OCI-LY1 (cell line): ENCODE measurements around the gene WWOX.

ENCODE experiments used
- H2AFZ ChIP-seq: fragments of 200-600 bp; sonication (generic), shearing (Covaris generic); 2 replicates; pipeline ENCODE4 v1.6.0; 2014; ENCODE audit warnings: antibody characterized with exemption, mild to moderate bottlenecking, low read length
- H3F3A ChIP-seq: fragments of 200-600 bp; sonication (generic), shearing (Covaris generic); 2 replicates; pipeline ENCODE4 v1.6.0; 2014; ENCODE audit warnings: mild to moderate bottlenecking, antibody characterized with exemption, low read length, moderate library complexity; ENCODE audit not compliant: insufficient read depth
- H3K27ac ChIP-seq: fragments of 200-600 bp; sonication (generic); 2 replicates; pipeline ENCODE4 v1.5.1; 2014; ENCODE audit warnings: low read length, mixed run types, mild to moderate bottlenecking, low read depth; ENCODE audit not compliant: poor library complexity, severe bottlenecking
- H3K27me3 ChIP-seq: fragments of 200-600 bp; sonication (generic); 2 replicates; pipeline ENCODE4 v1.6.0; 2014; ENCODE audit warnings: antibody characterized with exemption, mild to moderate bottlenecking, low read length, moderate library complexity; ENCODE audit not compliant: insufficient read depth
- H3K36me3 ChIP-seq: fragments of 200-600 bp; sonication (generic); 2 replicates; pipeline ENCODE4 v1.6.1; 2014; ENCODE audit warnings: mild to moderate bottlenecking, antibody characterized with exemption, low read length, moderate library complexity, mixed read lengths; ENCODE audit not compliant: insufficient read depth
- H3K4me1 ChIP-seq: fragments of 200-600 bp; sonication (generic); 2 replicates; pipeline ENCODE4 v1.5.1; 2014; ENCODE audit warnings: mild to moderate bottlenecking, low read length, moderate library complexity; ENCODE audit not compliant: insufficient read depth, severe bottlenecking
- H3K4me2 ChIP-seq: fragments of 200-600 bp; sonication (generic), shearing (Covaris generic); 2 replicates; pipeline ENCODE4 v1.6.1; 2014; ENCODE audit warnings: low read length
- H3K4me3 ChIP-seq: fragments of 200-600 bp; sonication (generic); 2 replicates; pipeline ENCODE4 v1.5.1; 2014; ENCODE audit warnings: low read length, low read depth, mild to moderate bottlenecking, mixed read lengths; ENCODE audit not compliant: poor library complexity, severe bottlenecking
- H3K79me2 ChIP-seq: fragments of 200-600 bp; shearing (Covaris generic); 2 replicates; pipeline ENCODE4 v1.6.1; 2016; ENCODE audit warnings: mixed run types, low read length, mixed read lengths; ENCODE audit not compliant: insufficient read depth
- H3K9ac ChIP-seq: fragments of 200-600 bp; sonication (generic), shearing (Covaris generic); 2 replicates; pipeline ENCODE4 v1.6.1; 2014; ENCODE audit warnings: mild to moderate bottlenecking, low read length, mixed read lengths
- H3K9me2 ChIP-seq: fragments of 200-600 bp; sonication (generic), shearing (Covaris generic); 2 replicates; pipeline ENCODE4 v1.6.1; 2014; ENCODE audit warnings: low read depth, mild to moderate bottlenecking, low read length, mixed read lengths
- H3K9me3 ChIP-seq: fragments of 200-600 bp; shearing (Covaris generic); 2 replicates; pipeline ENCODE4 v1.6.1; 2014; ENCODE audit warnings: low read length, mixed read lengths
- H4K20me1 ChIP-seq: fragments of 200-600 bp; sonication (generic), shearing (Covaris generic); 2 replicates; pipeline ENCODE4 v1.6.0; 2016; ENCODE audit warnings: mild to moderate bottlenecking, low read length; ENCODE audit not compliant: insufficient read depth
- EZH2 ChIP-seq: fragments of 200-600 bp; sonication (generic), shearing (Covaris generic); IDR thresholded peaks from 2 replicates; pipeline ENCODE4 v1.8.0; 2017; ENCODE audit warnings: borderline replicate concordance, mixed run types, mild to moderate bottlenecking, antibody characterized with exemption, low read length, moderate library complexity, mixed read lengths
- TF ChIP-seq, protein P1 (sequence below): fragments of 200-600 bp; sonication (generic), shearing (Covaris generic); IDR thresholded peaks from 2 replicates; pipeline ENCODE4 v1.5.1; 2017; ENCODE audit warnings: mild to moderate bottlenecking, antibody characterized with exemption, low read length, moderate library complexity, mixed read lengths

The WWOX gene

DNA sequence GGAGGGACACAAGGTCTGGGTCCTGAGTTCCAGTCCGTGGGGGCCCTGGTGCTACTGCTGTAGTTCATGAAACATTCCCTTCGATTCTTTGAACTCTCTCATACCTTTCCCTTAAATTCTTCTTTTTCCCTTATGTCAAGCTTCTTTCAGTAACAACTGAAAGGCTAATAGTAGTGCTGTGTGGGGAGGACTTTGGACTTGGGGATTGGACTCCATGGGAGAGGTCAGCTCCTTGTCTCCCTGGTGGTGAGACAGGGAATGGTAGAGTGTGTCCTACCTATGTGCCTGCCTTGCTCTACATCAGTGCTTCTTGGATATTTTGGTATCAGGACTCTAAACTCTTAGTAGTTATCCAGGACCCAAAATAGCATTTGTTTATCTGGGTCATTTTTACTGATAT, 628.1 kb downstream of the WWOX start:
- H3K9me2 ChIP-seq: no peaks in the 10 kb centered on the region
- H3K9ac ChIP-seq: no peak overlapping the region
- no peaks in the 10 kb centered on the region for H3K9me3 ChIP-seq
- no peaks in the 10 kb centered on the region for H3K79me2 ChIP-seq
- H2AFZ ChIP-seq: no peak overlapping the region
- H3F3A ChIP-seq: no peaks in the 10 kb centered on the region
- H3K36me3 ChIP-seq: no peaks in the 10 kb centered on the region
- H3K27me3 ChIP-seq: no peaks in the 10 kb centered on the region
- no peak overlapping the region for H3K27ac ChIP-seq
- no peaks in the 10 kb centered on the region for H4K20me1 ChIP-seq
- TF ChIP-seq EZH2: no peak
- TF ChIP-seq, protein P1, sequence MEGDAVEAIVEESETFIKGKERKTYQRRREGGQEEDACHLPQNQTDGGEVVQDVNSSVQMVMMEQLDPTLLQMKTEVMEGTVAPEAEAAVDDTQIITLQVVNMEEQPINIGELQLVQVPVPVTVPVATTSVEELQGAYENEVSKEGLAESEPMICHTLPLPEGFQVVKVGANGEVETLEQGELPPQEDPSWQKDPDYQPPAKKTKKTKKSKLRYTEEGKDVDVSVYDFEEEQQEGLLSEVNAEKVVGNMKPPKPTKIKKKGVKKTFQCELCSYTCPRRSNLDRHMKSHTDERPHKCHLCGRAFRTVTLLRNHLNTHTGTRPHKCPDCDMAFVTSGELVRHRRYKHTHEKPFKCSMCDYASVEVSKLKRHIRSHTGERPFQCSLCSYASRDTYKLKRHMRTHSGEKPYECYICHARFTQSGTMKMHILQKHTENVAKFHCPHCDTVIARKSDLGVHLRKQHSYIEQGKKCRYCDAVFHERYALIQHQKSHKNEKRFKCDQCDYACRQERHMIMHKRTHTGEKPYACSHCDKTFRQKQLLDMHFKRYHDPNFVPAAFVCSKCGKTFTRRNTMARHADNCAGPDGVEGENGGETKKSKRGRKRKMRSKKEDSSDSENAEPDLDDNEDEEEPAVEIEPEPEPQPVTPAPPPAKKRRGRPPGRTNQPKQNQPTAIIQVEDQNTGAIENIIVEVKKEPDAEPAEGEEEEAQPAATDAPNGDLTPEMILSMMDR: no peak
- no peaks in the 10 kb centered on the region for H3K4me1 ChIP-seq
- no peak overlapping the region for H3K4me3 ChIP-seq
- H3K4me2 ChIP-seq: no peak overlapping the region

DNA sequence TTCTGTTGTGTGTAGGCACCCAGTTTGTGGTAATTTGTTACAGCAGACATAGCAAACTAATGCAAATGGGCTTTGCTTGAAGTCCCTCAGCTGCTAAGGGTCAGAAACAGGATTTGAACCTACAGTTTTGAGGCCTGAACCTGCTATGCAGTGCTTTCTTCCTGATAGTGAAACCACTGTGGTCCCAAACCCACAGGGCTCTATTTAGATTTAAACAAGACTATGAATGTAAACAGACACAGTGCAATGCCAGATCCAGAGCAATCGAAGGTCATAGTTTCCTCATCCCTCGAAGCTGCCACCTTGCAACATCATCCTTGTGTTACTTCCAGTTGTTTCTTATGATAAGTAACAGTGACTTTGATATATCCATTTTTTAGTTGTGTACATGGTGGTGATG, 630.2 kb downstream of the WWOX start:
- H3F3A ChIP-seq: no peaks in the 10 kb centered on the region
- TF ChIP-seq, protein P1: no peak
- TF ChIP-seq EZH2: no peak
- no peaks in the 10 kb centered on the region for H3K79me2 ChIP-seq
- no peak overlapping the region for H3K4me3 ChIP-seq
- no peaks in the 10 kb centered on the region for H3K9me2 ChIP-seq
- no peaks in the 10 kb centered on the region for H3K9me3 ChIP-seq
- H3K4me2 ChIP-seq: no peak overlapping the region
- no peak overlapping the region for H3K9ac ChIP-seq
- H3K27me3 ChIP-seq: no peaks in the 10 kb centered on the region
- no peaks in the 10 kb centered on the region for H4K20me1 ChIP-seq
- no peak overlapping the region for H2AFZ ChIP-seq
- H3K36me3 ChIP-seq: no peaks in the 10 kb centered on the region
- no peak overlapping the region for H3K27ac ChIP-seq
- no peaks in the 10 kb centered on the region for H3K4me1 ChIP-seq

DNA sequence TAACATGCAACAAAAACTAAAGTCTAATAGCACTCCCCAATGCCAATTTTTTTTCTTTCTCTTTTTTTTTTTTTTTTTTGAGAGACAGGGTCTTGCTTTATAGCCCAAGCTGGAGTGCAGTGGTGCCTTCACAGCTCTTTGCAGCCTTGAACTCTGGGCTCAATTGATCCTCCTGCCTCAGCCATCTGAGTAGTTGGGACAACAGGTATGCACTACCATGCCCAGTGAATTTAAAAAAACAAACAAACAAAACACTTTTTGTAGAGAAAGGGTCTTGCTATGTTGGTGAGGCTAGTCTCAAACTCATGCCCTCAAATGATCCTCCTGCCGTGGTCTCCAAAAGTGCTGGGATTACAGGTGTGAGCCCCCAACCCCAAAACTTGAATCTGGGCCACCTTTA, 632.3 kb downstream of the WWOX start:
- Histone ChIP-seq H3K27me3 (no peaks in the 10 kb centered on the region), H3K27ac (no peak overlapping the region), H3K79me2 (no peaks in the 10 kb centered on the region), H4K20me1 (no peaks in the 10 kb centered on the region), H3K9me3 (no peaks in the 10 kb centered on the region), H3F3A (no peaks in the 10 kb centered on the region), H3K9ac (no peak overlapping the region), H2AFZ (no peak overlapping the region), H3K4me3 (no peak overlapping the region), H3K4me1 (no peaks in the 10 kb centered on the region), H3K36me3 (no peaks in the 10 kb centered on the region), H3K4me2 (no peak overlapping the region), H3K9me2 (no peaks in the 10 kb centered on the region)
- TF ChIP-seq, protein P1: no peak
- TF ChIP-seq EZH2: no peak
